GM10248 (cell line): Measurements from ENCODE around the gene BAG5.

Experiments
- CTCF ChIA-PET: fragments of 300-600 bp; sonication (Branson Sonifier 250); formaldehyde crosslinking; extraction: SDS; loops from one replicate; lab custom pipeline; 2021; ENCODE audit warnings: antibody characterized with exemption; lab: Yijun Ruan, JAX
- POLR2A ChIA-PET: fragments of 350-650 bp; sonication (Branson Sonifier 250); formaldehyde crosslinking; extraction: SDS; loops from one replicate; lab custom pipeline; 2020; ENCODE audit warnings: antibody characterized with exemption; lab: Yijun Ruan, JAX
- DNase-seq: peaks from one replicate; pipeline ENCODE4 v3.0.0; 2012; ENCODE audit errors: extremely low spot score
- CTCF ChIP-seq: IDR thresholded peaks from 2 replicates; pipeline ENCODE4 v1.5.1; 2012; ENCODE audit warnings: mild to moderate bottlenecking, low read depth; ENCODE audit errors: extremely low read depth, missing control alignments, control extremely low read depth

Gene BAG5

GRCh38 chr14:103535891-103536565 lies 26.4 kb downstream of the BAG5 start:
- no peak for DNase-seq
- TF ChIP-seq CTCF: no peak
- ChIA-PET CTCF (interaction anchor here (1.1 to 4.2 kb wide), 5 partner anchors 11 to 28 kb away, joined by 3 to 19 read pairs (median 4); no protein-coding TSS in a partner anchor), POLR2A (no interaction called here)

GRCh38 chr14:103535081-103535890 lies 27.2 kb downstream of the BAG5 start:
- no peak for TF ChIP-seq CTCF
- ChIA-PET CTCF (interaction anchor here (1.3 to 4.2 kb wide), 5 partner anchors 8 to 35 kb away, joined by 4 to 19 read pairs (median 6); no protein-coding TSS in a partner anchor), POLR2A (no interaction called here)
- no peak for DNase-seq

- no peak for TF ChIP-seq CTCF
- ChIA-PET CTCF (interaction anchor here (1.3 to 2.8 kb wide), 3 partner anchors 9 to 35 kb away, joined by 4 to 12 read pairs (median 6); no protein-coding TSS in a partner anchor), POLR2A (no interaction called here)
- no peak for DNase-seq
Measured at GRCh38 chr14:103534576-103535061, 27.8 kb downstream of the BAG5 start.

GRCh38 chr14:103533999-103534575 lies 28.4 kb downstream of the BAG5 start:
- POLR2A ChIA-PET: no interaction called here
- CTCF ChIA-PET: interaction anchor here (0.9 to 2.8 kb wide), 4 partner anchors 9 to 34 kb away, joined by 3 to 12 read pairs (median 5); no protein-coding TSS in a partner anchor
- DNase-seq: no peak
- no peak for TF ChIP-seq CTCF

GRCh38 chr14:103533137-103533998 lies 29.1 kb downstream of the BAG5 start:
- no peak for DNase-seq
- ChIA-PET POLR2A (no interaction called here), CTCF (interaction anchor here (0.9 to 7.2 kb wide), 5 partner anchors 13 to 33 kb away, joined by 3 to 69 read pairs (median 7); no protein-coding TSS in a partner anchor)
- no peak for TF ChIP-seq CTCF
